Activated CD4-positive, alpha-beta T cell treated with anti-CD3 and anti-CD28 coated beads, Interleukin-2, amount 10 ng/mL, durations not matched to agents 7 days and 5 days (primary cell): Measurements from ENCODE around the gene SLC16A10. TPM values are rescaled to one million over a fixed set of nuclear protein-coding genes. Genes with fewer than 3 reads are reported as not detected.
"Not testable (repeated sequence)": the region's sequence is repeated elsewhere in the genome, so short reads cannot be mapped to it uniquely, and the experiment has no call there.

Experiments used
- CTCF ChIA-PET: fragments of 350-600 bp; sonication (Branson Sonifier 250); formaldehyde crosslinking; loops from one replicate; lab custom pipeline; 2021; ENCODE audit warnings: antibody characterized with exemption; lab: Charles Lee
- POLR2A ChIA-PET: fragments of 350-600 bp; sonication (Branson Sonifier 250); formaldehyde crosslinking; loops from one replicate; lab custom pipeline; 2021; ENCODE audit warnings: antibody characterized with exemption; lab: Charles Lee
- DNase-seq: peaks from one replicate; pipeline ENCODE4 v3.0.0-alpha.2; 2020
- H3K27ac Mint-ChIP-seq: one replicate; pipeline ENCODE4 v1.8.0; 2021; ENCODE audit warnings: mild to moderate bottlenecking, moderate library complexity, mixed read lengths
- H3K27me3 Mint-ChIP-seq: one replicate; pipeline ENCODE4 v1.8.0; 2021; ENCODE audit warnings: mixed read lengths
- H3K36me3 Mint-ChIP-seq: one replicate; pipeline ENCODE4 v1.8.0; 2021; ENCODE audit warnings: low read depth, mixed read lengths
- H3K4me1 Mint-ChIP-seq: one replicate; pipeline ENCODE4 v1.8.0; 2021; ENCODE audit warnings: mixed read lengths
- H3K4me3 Mint-ChIP-seq: one replicate; pipeline ENCODE4 v1.8.0; 2021; ENCODE audit warnings: mild to moderate bottlenecking, moderate library complexity, mixed read lengths
- H3K9me3 Mint-ChIP-seq: one replicate; pipeline ENCODE4 v1.8.0; 2021; ENCODE audit warnings: mixed read lengths
- total RNA-seq, 2 experiments: library from RNA; stranded (reverse); gene quantifications; one replicate each; pipeline ENCODE4 v1.2.3, GENCODE V29; 2021

Gene SLC16A10
- total RNA-seq, 2 experiments from 2014 or later, result 3.2 TPM

DNA sequence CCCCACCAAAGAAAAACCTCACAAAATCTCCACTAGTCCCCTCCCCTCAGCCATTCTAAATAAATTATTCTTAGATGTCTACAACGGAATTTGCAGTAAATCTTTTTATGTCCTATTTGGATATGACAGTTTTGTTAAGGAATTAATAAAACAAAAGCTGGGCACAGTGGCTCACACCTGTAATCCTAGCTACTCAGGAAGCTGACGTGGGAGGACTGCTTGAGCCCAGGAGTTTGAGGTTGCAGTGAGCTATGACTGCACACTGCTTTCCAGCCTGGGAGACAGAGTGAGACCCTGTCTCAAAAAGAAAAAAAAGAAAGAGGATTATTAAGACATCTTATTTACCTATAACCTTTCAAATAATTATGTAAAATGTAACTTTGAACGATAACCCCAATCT, 165.4 kb downstream of the SLC16A10 start:
- Mint-ChIP-seq H3K4me3 (no peak overlapping the region), H3K27ac (no peak overlapping the region), H3K27me3 (peaks cover 5% of the 10 kb centered on the region), H3K9me3 (no peaks in the 10 kb centered on the region), H3K36me3 (no peaks in the 10 kb centered on the region), H3K4me1 (no peaks in the 10 kb centered on the region)
- DNase-seq, result no peak
- ChIA-PET CTCF (interaction anchor here (1.3 kb wide), 1 partner anchor 93 kb away, joined by 3 read pairs; no protein-coding TSS in a partner anchor), POLR2A (no interaction called here)

DNA sequence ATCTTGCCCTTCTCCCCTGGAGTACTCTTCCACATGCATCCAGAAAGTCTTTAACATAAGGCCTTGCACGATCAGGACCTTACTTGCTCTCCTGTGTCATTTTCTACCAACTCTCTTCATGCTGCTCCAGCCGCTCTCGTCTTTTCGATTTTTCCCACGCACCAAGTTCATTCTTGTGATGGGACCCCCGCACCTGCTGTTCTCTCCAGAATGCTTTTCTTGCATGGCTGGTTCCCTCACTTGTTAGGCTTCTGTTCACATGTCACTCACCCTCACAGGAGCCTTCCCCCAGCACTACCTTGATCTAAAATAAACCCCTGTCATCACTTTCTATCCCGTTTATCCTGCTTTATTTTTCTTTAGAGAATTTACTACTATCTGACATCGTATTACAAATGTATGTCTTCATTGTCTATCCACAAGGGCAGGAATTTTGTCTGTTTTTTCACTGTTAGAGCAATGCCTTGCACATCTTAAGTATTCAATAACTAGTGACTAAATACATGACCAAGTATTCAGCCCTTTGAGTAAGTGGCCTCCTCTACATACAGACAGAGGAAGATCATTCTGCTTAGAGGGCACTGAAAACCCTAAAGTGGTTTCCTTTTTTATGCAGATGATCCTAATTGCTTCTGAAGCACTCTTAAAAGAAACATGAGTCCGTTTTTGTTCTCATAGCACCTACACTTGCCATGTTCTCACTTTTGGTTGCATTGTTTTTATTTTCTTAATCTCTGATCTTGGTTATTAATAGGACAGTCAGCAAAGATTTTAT, 166.9 kb downstream of the SLC16A10 start:
- Mint-ChIP-seq H3K4me3 (no peak overlapping the region), H3K27ac (no peak overlapping the region), H3K27me3 (peaks cover 5% of the 10 kb centered on the region), H3K9me3 (no peaks in the 10 kb centered on the region), H3K36me3 (no peaks in the 10 kb centered on the region), H3K4me1 (peaks cover 9% of the 10 kb centered on the region)
- DNase-seq, result no peak
- ChIA-PET CTCF (interaction anchor here (0.5 kb wide), 1 partner anchor 39 kb away, joined by 3 read pairs; no protein-coding TSS in a partner anchor), POLR2A (no interaction called here)

DNA sequence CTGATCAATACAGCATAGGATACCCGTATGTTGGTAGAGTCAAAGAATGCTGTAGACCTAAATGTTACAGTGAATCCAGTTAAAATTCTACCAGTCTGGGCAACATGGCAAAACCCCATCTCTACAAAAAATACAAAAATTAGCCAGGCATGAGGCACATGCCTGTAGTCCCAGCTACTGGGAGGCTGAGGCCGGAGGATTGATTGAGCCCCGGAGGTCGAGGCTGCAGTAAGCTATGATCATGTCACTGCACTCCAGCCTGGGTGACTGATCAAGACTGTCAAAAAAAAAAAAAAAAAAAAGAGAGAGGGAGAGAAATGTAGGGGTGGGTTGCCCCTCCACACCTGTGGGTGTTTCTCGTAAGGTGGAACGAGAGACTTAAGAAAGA, 167.5 kb downstream of the SLC16A10 start:
- Mint-ChIP-seq H3K27ac (no peak overlapping the region), H3K4me1 (peaks cover 9% of the 10 kb centered on the region), H3K9me3 (no peaks in the 10 kb centered on the region), H3K4me3 (no peak overlapping the region), H3K27me3 (peaks cover 5% of the 10 kb centered on the region), H3K36me3 (no peaks in the 10 kb centered on the region)
- no peak for DNase-seq
- CTCF ChIA-PET, result no interaction called here
- POLR2A ChIA-PET, result no interaction called here

DNA sequence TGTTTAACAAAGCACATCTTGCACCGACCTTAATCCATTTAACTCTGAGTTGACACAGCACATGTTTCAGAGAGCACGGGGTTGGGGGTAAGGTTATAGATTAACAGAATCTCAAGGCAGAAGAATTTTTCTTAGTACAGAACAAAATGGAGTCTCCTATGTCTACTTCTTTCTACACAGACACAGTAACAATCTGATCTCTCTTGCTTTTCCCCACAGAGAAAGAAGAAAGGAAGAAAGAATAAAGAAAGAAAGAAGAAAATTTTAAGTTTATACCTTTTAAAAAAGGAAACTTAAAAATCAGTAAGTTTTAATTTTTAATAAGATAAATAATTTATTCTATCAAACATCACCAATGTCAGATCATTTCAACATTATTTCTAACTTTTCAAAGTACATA, 168.5 kb downstream of the SLC16A10 start:
- H3K27ac Mint-ChIP-seq, H3K27me3 Mint-ChIP-seq, H3K36me3 Mint-ChIP-seq, H3K9me3 Mint-ChIP-seq, CTCF ChIA-PET, POLR2A ChIA-PET, H3K4me3 Mint-ChIP-seq, DNase-seq: not testable (repeated sequence)
- H3K4me1 Mint-ChIP-seq, result peaks cover 19% of the 10 kb centered on the region

DNA sequence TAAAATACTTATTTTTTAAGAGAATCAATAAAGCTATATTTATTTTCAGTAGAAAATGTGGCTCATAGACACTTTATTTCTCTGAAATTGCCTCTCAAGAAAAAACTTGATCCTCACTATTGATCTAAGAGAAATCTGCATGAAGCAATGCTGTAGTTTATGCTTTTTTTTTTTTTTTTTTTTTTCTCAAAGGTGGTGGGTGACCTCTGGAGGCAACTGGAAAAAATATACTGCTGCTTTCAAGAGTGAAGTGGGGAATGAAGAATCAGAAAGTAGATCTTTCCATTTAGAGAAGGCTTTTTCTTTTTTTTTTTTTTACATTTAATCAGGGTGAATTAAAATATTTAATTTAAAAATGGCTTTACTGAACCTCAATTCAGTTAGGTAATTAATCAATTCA, 169.3 kb downstream of the SLC16A10 start:
- Mint-ChIP-seq H3K36me3 (no peaks in the 10 kb centered on the region), H3K4me3 (no peak overlapping the region), H3K4me1 (peaks cover 22% of the 10 kb centered on the region), H3K27ac (no peak overlapping the region), H3K27me3 (peaks cover 4% of the 10 kb centered on the region), H3K9me3 (no peaks in the 10 kb centered on the region)
- CTCF ChIA-PET, result interaction anchor here (0.7 kb wide), 1 partner anchor 158 kb away, joined by 3 read pairs; no protein-coding TSS in a partner anchor
- POLR2A ChIA-PET, result no interaction called here
- no peak for DNase-seq

DNA sequence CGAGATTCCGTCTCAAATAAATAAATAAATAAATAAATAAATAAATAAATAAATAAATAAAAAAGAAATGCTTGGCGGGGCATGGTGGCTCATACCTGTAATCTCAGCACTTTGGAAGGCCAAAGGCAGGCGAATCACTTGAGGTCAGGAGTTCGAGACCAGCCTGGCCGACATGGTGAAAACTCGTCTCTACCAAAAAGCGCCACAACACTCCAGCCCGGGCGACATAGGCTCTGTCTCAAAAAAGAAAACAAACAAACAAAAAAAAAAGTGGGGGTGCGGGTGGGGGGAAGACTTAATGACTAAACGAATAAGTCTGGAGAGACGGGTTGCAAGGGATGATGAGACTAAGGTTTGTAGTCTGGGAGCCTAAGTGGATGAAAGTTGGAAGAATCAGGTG, 170.7 kb downstream of the SLC16A10 start:
- H3K36me3 Mint-ChIP-seq, result peaks cover 5% of the 10 kb centered on the region
- H3K9me3 Mint-ChIP-seq, result no peaks in the 10 kb centered on the region
- ChIA-PET POLR2A (no interaction called here), CTCF (interaction anchor here (0.7 to 2.1 kb wide), 18 partner anchors 8 to 800 kb away, joined by 3 to 18 read pairs (median 4); partner anchors contain the start of gene TRAF3IP2)
- H3K27me3 Mint-ChIP-seq, result peaks cover 4% of the 10 kb centered on the region
- H3K27ac Mint-ChIP-seq, result no peak overlapping the region
- H3K4me3 Mint-ChIP-seq, result no peak overlapping the region
- H3K4me1 Mint-ChIP-seq, result peaks cover 28% of the 10 kb centered on the region
- no peak for DNase-seq

DNA sequence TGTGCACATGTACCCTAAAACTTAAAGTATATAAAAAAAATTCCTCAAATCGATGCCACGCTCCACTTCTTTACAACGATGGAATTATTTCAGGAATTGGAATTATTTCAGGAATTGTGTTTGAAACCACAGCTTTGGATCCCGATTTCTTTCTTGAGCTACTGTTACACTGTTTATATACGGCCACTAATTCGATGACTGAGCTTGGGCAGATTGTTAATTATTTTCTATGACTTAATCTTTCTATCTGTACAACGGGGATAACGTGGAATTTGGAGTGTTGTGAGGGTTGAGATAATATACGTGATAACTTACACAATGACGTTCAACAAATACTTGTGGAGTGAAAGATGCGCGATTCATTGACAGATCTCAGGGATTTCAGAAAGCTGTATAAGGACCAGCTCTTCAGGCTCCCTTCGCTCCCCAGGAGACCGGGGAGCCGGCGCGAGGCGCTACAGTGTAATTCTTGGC, 171.3 kb downstream of the SLC16A10 start:
- Mint-ChIP-seq H3K27me3 (peaks cover 4% of the 10 kb centered on the region), H3K4me3 (peak overlapping the region; percentile 68), H3K9me3 (no peaks in the 10 kb centered on the region), H3K27ac (peak overlapping the region; percentile 87), H3K4me1 (peaks cover 30% of the 10 kb centered on the region), H3K36me3 (peaks cover 7% of the 10 kb centered on the region)
- CTCF ChIA-PET, result interaction anchor here (0.5 to 2.1 kb wide), 60 partner anchors 9 to 904 kb away, joined by 3 to 27 read pairs (median 4); partner anchors contain the start of genes FAM229B, FYN, REV3L and TRAF3IP2
- no peak for DNase-seq
- POLR2A ChIA-PET, result interaction anchor here (0.7 to 1.2 kb wide), 2 partner anchors 145 to 220 kb away, joined by 3 to 4 read pairs; no protein-coding TSS in a partner anchor

DNA sequence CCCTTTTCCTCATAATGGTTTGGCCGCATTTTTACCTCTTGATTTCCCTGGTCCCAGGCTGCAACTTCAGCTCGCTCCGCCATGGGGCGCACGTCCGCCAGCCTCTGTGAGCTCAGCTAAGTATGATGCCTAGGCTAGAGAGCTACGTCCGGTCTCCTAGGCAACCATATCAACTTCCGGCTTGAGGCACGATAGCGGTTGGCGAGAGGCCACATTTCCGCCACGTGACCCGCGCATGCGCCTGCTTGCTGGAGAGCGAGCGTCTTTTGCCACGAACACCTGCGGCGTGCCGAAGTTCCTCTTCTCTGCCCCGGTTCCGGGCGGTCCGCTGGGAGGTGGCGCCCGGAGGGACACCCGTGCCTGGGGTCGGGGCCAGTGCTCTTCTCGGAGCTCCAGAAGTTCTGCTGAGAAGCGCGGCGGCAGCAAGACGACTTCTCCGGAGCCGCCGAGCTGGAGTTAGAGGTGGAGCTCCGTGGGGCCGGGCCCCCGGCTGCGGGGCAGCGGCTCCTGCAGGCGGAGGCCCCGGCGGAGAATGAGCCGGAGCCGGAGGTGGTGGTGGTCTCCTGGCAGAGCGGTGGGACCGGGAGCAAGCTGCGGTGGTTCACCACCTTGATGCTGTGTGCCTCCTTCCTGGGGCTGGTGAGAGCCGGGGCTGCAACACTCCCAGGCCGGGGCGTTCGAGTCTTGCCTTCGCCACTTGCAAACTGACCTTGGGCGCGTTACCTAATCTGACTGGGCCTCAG, 172.0 kb downstream of the SLC16A10 start:
- Mint-ChIP-seq H3K4me1 (peaks cover 33% of the 10 kb centered on the region), H3K9me3 (no peaks in the 10 kb centered on the region), H3K4me3 (peak overlapping the region; percentile 68), H3K27ac (peak overlapping the region; percentile 87), H3K27me3 (peaks cover 4% of the 10 kb centered on the region), H3K36me3 (peaks cover 12% of the 10 kb centered on the region)
- CTCF ChIA-PET, result interaction anchor here (0.5 to 2.1 kb wide), 64 partner anchors 9 to 904 kb away, joined by 3 to 27 read pairs (median 4); partner anchors contain the start of genes FAM229B, FYN, REV3L and TRAF3IP2
- DNase-seq, result peak; percentile 99
- POLR2A ChIA-PET, result interaction anchor here (0.5 to 1.2 kb wide), 5 partner anchors 80 to 276 kb away, joined by 3 to 4 read pairs (median 4); no protein-coding TSS in a partner anchor

DNA sequence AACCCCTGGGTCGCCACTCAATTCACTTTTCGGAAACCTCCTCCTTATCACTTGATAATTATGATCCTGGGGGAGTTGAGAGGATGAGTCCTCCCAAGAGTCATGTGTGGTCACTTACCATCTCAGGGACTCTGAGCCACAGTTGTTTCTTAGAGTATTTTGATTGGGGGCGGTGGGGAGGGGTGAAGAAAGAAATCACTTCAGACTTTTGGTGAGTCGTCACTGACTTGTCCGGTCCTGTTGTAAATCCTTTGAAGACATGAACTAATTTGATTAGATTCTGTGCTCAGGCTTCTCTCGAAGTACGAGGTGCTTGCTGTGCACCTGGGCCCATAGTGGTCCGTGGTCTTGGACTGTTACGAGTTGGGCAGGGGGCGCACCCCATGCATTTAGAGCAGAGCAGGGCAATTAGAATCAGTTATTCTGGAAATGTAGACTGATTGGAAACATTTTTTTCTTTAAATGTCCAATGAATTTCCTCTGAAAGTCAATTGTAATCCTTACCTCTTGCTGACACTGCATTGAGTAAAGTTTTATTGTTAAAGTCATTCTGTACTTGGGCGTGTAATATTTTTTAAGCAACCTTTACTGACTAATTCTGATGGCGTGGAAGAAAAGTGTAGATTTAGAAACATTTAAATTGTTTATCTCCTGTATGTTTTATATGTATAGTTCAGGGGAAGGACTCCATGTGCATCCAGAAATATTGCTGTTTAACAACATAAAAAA, 173.4 kb downstream of the SLC16A10 start:
- DNase-seq, result no peak
- Mint-ChIP-seq H3K27me3 (peaks cover 1% of the 10 kb centered on the region), H3K4me3 (peak overlapping the region; percentile 68), H3K27ac (peak overlapping the region; percentile 87), H3K9me3 (no peaks in the 10 kb centered on the region), H3K4me1 (peaks cover 33% of the 10 kb centered on the region), H3K36me3 (peaks cover 12% of the 10 kb centered on the region)
- CTCF ChIA-PET, result interaction anchor here (1.0 to 1.7 kb wide), 2 partner anchors 17 to 218 kb away, joined by 3 to 6 read pairs; no protein-coding TSS in a partner anchor
- POLR2A ChIA-PET, result no interaction called here

DNA sequence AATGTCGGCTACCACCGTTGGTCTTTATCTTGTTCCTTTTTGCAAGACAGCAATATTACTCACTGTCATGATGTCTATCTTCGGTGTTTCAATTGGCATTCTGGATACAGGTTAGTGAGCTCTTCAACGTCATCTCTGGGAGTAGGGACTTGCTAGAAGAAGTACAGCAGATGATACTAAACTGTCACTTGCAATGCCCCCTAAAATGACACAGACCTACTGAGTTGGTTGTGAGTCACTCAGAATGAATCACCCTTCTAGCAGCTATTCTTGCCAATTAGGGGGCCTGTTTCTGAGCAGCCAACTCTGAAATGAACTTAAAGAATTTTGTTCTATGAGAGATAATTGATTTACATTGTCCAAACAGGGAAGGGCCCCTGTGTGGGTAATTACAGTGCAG, 176.5 kb downstream of the SLC16A10 start:
- ChIA-PET POLR2A (no interaction called here), CTCF (no interaction called here)
- Mint-ChIP-seq H3K4me1 (peaks cover 31% of the 10 kb centered on the region), H3K27ac (no peak overlapping the region), H3K9me3 (no peaks in the 10 kb centered on the region), H3K27me3 (no peaks in the 10 kb centered on the region), H3K4me3 (no peak overlapping the region), H3K36me3 (peaks cover 38% of the 10 kb centered on the region)
- DNase-seq, result no peak

DNA sequence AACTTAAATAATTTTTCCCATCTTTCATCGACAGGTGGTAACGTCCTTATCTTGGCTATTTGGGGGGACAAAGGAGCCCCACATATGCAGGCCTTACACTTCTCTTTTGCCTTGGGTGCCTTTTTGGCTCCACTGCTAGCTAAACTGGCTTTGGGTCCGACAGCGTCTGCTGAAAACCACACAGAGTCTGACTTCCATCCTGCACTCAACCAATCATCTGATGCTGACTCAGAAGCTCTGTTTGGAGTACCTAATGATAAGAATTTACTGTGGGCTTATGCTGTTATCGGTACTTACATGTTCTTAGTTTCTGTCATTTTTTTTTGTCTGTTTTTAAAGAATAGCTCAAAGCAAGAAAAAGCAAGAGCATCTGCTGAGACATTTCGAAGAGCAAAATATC, 178.5 kb downstream of the SLC16A10 start:
- H3K27ac Mint-ChIP-seq, result no peak overlapping the region

DNA sequence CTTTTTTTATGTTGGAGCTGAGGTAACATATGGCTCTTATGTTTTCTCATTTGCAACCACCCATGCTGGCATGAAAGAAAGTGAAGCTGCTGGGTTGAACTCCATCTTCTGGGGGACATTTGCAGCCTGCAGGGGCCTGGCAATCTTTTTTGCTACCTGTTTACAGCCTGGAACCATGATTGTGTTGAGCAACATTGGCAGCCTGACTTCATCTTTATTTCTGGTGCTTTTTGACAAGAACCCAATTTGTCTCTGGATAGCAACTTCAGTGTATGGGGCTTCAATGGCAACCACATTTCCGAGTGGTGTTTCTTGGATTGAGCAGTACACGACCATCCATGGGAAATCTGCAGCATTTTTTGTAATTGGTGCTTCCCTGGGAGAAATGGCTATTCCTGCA, 179.0 kb downstream of the SLC16A10 start:
- Mint-ChIP-seq H3K9me3 (no peaks in the 10 kb centered on the region), H3K36me3 (peaks cover 50% of the 10 kb centered on the region), H3K4me3 (no peak overlapping the region), H3K27ac (no peak overlapping the region), H3K4me1 (peaks cover 16% of the 10 kb centered on the region), H3K27me3 (no peaks in the 10 kb centered on the region)
- POLR2A ChIA-PET, result no interaction called here
- CTCF ChIA-PET, result interaction anchor here (1.5 kb wide), 1 partner anchor 11 kb away, joined by 3 read pairs; no protein-coding TSS in a partner anchor
- no peak for DNase-seq

More for the DNA sequence above, 178.5 kb downstream of the SLC16A10 start:
- Mint-ChIP-seq H3K4me3 (no peak overlapping the region), H3K27me3 (no peaks in the 10 kb centered on the region), H3K36me3 (peaks cover 50% of the 10 kb centered on the region), H3K9me3 (no peaks in the 10 kb centered on the region), H3K4me1 (peaks cover 20% of the 10 kb centered on the region)
- CTCF ChIA-PET, result interaction anchor here (1.5 kb wide), 1 partner anchor 11 kb away, joined by 3 read pairs; no protein-coding TSS in a partner anchor
- DNase-seq, result no peak
- POLR2A ChIA-PET, result no interaction called here
